SJCRH30 (cell line): ENCODE measurements around the gene PCED1B. TPM values are rescaled to one million over a fixed set of nuclear protein-coding genes. Genes with fewer than 3 reads are reported as not detected.
"Not testable (repeated sequence)": the region's sequence is repeated elsewhere in the genome, so short reads cannot be mapped to it uniquely, and the experiment has no call there.

Experiments used
- DNase-seq, 2 experiments: peaks; one replicate each; pipeline ENCODE4 v3.0.0-alpha.2; 2015 to 2020
- H3K27ac ChIP-seq: fragments of 250-450 bp; sonication (Bioruptor Pico); 2 replicates; pipeline ENCODE4 v1.5.1; 2020; ENCODE audit warnings: mild to moderate bottlenecking, moderate library complexity
- H3K27me3 ChIP-seq: fragments of 250-450 bp; sonication (Bioruptor Pico); 2 replicates; pipeline ENCODE4 v1.5.1; 2020; ENCODE audit warnings: mild to moderate bottlenecking, moderate library complexity
- H3K36me3 ChIP-seq: fragments of 250-450 bp; sonication (Bioruptor Pico); 2 replicates; pipeline ENCODE4 v1.5.1; 2020; ENCODE audit warnings: mild to moderate bottlenecking, moderate library complexity
- H3K4me1 ChIP-seq: fragments of 250-450 bp; sonication (Bioruptor Pico); 2 replicates; pipeline ENCODE4 v1.5.1; 2020; ENCODE audit warnings: mild to moderate bottlenecking, moderate library complexity
- H3K4me3 ChIP-seq: fragments of 250-450 bp; sonication (Bioruptor Pico); 2 replicates; pipeline ENCODE4 v1.5.1; 2020; ENCODE audit warnings: mild to moderate bottlenecking, moderate library complexity
- H3K9me3 ChIP-seq: fragments of 250-450 bp; sonication (Bioruptor Pico); replicated peaks from 2 replicates; pipeline ENCODE4 v1.5.1; 2020; ENCODE audit warnings: mild to moderate bottlenecking, moderate library complexity
- total RNA-seq: library from RNA; depleted of rRNA; stranded (reverse); fragments of >200 nt; shearing (Covaris generic); gene quantifications from 2 replicates; pipeline ENCODE4 v1.2.3, GENCODE V29; 2014

The PCED1B gene
- total RNA-seq, 1 experiment from 2014 or later, result not detected

- Histone ChIP-seq H3K27me3 (no peaks in the 10 kb centered on the region), H3K27ac (no peak overlapping the region), H3K9me3 (no peaks in the 10 kb centered on the region), H3K36me3 (no peaks in the 10 kb centered on the region), H3K4me1 (no peaks in the 10 kb centered on the region), H3K4me3 (no peak overlapping the region)
- DNase-seq, result no peak
These were observed 65.8 kb downstream of the PCED1B start for GRCh38 chr12:47145188-47145587.

DNA sequence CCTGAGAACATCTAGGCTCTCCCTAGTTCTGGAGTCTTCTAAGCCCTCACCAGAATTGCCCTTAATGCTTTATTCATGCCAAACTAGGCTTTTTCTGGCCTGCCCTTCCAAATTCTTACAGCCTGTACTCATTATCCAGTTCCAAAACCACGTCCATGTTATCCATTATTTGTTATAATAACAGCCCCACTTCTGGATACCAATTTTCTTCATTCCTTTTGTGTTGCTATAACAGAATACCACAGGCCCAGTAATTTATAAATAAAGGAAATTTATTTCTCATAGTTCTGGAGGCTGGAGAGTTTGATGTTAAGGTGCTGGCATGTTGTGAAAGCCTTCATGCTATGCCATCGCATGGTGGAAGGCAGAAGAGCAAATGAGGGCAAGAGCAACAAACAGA is 68.3 kb downstream of the PCED1B start:
- Histone ChIP-seq H3K9me3 (no peaks in the 10 kb centered on the region), H3K4me3 (no peak overlapping the region), H3K36me3 (no peaks in the 10 kb centered on the region), H3K4me1 (no peaks in the 10 kb centered on the region), H3K27ac (no peak overlapping the region), H3K27me3 (no peaks in the 10 kb centered on the region)
- no peak for DNase-seq

GRCh38 chr12:47149146-47149545 is 69.7 kb downstream of the PCED1B start:
- Histone ChIP-seq H3K9me3 (no peaks in the 10 kb centered on the region), H3K36me3 (no peaks in the 10 kb centered on the region), H3K27ac (no peak overlapping the region), H3K4me1 (no peaks in the 10 kb centered on the region), H3K27me3 (no peaks in the 10 kb centered on the region), H3K4me3 (no peak overlapping the region)
- no peak for DNase-seq

- no peak for DNase-seq
- Histone ChIP-seq H3K4me1 (no peaks in the 10 kb centered on the region), H3K4me3 (no peak overlapping the region), H3K27me3 (no peaks in the 10 kb centered on the region), H3K9me3 (no peaks in the 10 kb centered on the region), H3K27ac (no peak overlapping the region), H3K36me3 (no peaks in the 10 kb centered on the region)
These were observed 72.7 kb downstream of the PCED1B start for GRCh38 chr12:47152095-47152494.

- H3K4me1 ChIP-seq, result no peaks in the 10 kb centered on the region
- no peaks in the 10 kb centered on the region for H3K27me3 ChIP-seq
- H3K4me3 ChIP-seq, result no peak overlapping the region
- no peak for DNase-seq
- H3K9me3 ChIP-seq, result no peaks in the 10 kb centered on the region
- no peaks in the 10 kb centered on the region for H3K36me3 ChIP-seq
- H3K27ac ChIP-seq, result no peak overlapping the region
These were observed 76.2 kb downstream of the PCED1B start for GRCh38 chr12:47155457-47156166.

DNA sequence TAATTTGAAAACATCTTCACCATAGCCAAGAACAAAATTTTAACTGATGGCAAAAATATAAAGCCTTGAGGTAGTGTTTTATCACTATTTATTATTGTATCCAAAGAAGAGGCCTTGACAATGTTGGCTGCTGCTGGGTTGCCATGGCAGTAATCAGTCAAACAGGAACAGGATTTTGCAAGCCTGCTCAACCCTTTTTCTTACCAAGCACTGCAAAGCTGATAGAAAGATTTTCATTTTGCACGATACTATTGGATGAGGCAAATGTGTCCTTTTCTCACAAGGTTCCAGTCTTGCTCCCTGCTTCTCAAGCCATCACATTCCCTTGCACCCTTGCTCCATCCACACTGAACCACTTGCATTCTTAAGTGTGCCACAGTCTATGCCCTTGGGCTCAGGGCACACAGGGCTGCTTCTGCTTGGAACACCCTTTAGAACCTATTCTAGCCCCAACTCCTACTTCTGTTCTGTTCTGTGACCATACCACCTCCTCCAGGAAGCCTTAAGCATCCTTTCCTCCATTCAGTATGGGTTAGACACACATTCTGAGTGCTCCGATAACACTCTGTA is 76.8 kb downstream of the PCED1B start:
- no peak overlapping the region for H3K27ac ChIP-seq
- DNase-seq, result no peak
- no peaks in the 10 kb centered on the region for H3K4me1 ChIP-seq
- H3K9me3 ChIP-seq, result no peaks in the 10 kb centered on the region
- no peaks in the 10 kb centered on the region for H3K27me3 ChIP-seq
- H3K4me3 ChIP-seq, result no peak overlapping the region
- no peaks in the 10 kb centered on the region for H3K36me3 ChIP-seq

- H3K27ac ChIP-seq, result no peak overlapping the region
- no peaks in the 10 kb centered on the region for H3K36me3 ChIP-seq
- H3K9me3 ChIP-seq, result no peaks in the 10 kb centered on the region
- no peak for DNase-seq
- no peaks in the 10 kb centered on the region for H3K4me1 ChIP-seq
- H3K27me3 ChIP-seq, result no peaks in the 10 kb centered on the region
- H3K4me3 ChIP-seq, result no peak overlapping the region
These were observed 79.4 kb downstream of the PCED1B start for GRCh38 chr12:47158792-47159191.

GRCh38 chr12:47159348-47159747 is 79.9 kb downstream of the PCED1B start:
- H3K4me1 ChIP-seq, result no peaks in the 10 kb centered on the region
- DNase-seq, result no peak
- H3K27me3 ChIP-seq, result no peaks in the 10 kb centered on the region
- H3K36me3 ChIP-seq, result no peaks in the 10 kb centered on the region
- H3K9me3 ChIP-seq, result no peaks in the 10 kb centered on the region
- H3K4me3 ChIP-seq, result no peak overlapping the region
- no peak overlapping the region for H3K27ac ChIP-seq

- DNase-seq, result no peak
- Histone ChIP-seq H3K27me3 (no peaks in the 10 kb centered on the region), H3K4me1 (no peaks in the 10 kb centered on the region)
These were observed 81.2 kb downstream of the PCED1B start for GRCh38 chr12:47160316-47161244.

DNA sequence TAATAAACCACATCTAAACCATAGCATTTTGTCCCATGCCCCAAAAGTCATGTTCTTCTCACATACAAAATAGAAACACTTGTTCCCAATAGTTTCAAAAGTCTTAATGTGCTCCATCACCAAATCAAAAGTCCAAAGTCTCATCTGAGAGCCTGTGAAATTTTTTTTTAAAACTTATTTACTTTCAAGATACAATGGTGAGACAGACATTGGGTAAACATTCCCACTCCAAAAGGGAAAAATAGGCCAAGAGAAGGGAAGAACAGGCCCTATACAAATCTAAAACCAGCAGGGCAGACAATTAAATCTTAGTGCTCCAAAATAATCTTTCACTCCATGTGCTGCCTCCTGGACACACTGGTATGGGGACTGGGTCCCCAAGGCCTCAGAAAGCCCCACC is 84.7 kb downstream of the PCED1B start:
- DNase-seq, result no peak
- Histone ChIP-seq H3K4me1 (peaks cover 4% of the 10 kb centered on the region; the same call in 1 of the 2 replicates), H3K36me3 (no peaks in the 10 kb centered on the region), H3K27me3 (peaks cover 3% of the 10 kb centered on the region; the same call in 1 of the 2 replicates), H3K27ac (no peak overlapping the region), H3K4me3 (no peak overlapping the region), H3K9me3 (no peaks in the 10 kb centered on the region)

More at GRCh38 chr12:47160316-47161244, 81.2 kb downstream of the PCED1B start:
- H3K4me3 ChIP-seq, result no peak overlapping the region
- H3K9me3 ChIP-seq, result no peaks in the 10 kb centered on the region
- no peak overlapping the region for H3K27ac ChIP-seq
- H3K36me3 ChIP-seq, result no peaks in the 10 kb centered on the region

- Histone ChIP-seq H3K9me3 (no peaks in the 10 kb centered on the region), H3K4me3 (no peak overlapping the region), H3K36me3 (no peaks in the 10 kb centered on the region), H3K27me3 (peaks cover 3% of the 10 kb centered on the region; the same call in 1 of the 2 replicates), H3K27ac (no peak overlapping the region), H3K4me1 (peaks cover 4% of the 10 kb centered on the region; the same call in 1 of the 2 replicates)
- no peak for DNase-seq
These were observed 85.5 kb downstream of the PCED1B start for GRCh38 chr12:47164724-47165439.

DNA sequence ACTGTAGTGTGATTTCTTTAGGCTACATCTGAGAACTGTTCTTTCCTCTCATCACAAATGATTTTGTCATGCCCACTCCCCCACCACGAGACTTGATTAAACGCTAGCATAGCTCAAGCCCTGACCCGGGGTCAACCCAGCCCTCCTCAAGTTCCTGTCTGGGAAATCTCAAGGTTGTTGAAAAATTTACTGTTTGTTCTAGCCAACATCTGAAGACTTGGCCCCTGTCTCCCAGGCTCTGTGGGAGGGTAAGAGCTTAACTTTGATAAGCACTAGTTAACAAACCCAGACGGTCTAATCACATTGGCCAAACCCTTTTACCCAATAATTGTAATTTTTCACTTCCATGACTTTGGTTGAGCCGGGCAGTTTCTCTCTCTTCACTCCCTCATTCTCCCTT is 86.5 kb downstream of the PCED1B start:
- H3K9me3 ChIP-seq, result 0 out of 2 replicates have a peak, but pooled peaks cover 3% of the 10 kb centered on the region
- DNase-seq, result no peak
- H3K4me1 ChIP-seq, result peaks cover 4% of the 10 kb centered on the region; the same call in 1 of the 2 replicates
- no peak overlapping the region for H3K4me3 ChIP-seq
- H3K27ac ChIP-seq, result no peak overlapping the region
- peaks cover 3% of the 10 kb centered on the region; the same call in 1 of the 2 replicates for H3K27me3 ChIP-seq
- no peaks in the 10 kb centered on the region for H3K36me3 ChIP-seq

DNA sequence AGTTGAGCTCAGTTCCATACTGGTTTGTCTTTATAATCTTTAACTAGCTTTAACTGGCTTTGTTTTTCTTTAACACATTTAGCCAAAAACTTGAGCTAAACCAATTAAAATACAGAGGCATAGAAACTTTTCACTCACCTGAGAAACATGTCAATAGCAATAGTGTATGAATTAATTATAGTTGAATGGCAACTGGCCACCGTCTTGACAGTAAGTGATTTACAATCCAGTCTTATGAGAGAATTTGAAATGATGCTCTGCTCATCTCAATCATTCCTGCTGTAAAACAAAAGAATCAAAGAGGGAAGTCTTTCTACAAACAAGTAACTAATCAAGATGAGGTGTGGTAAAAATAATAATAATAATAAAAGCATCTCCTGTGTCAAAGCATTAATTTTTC is 86.9 kb downstream of the PCED1B start:
- Histone ChIP-seq H3K9me3 (0 out of 2 replicates have a peak, but pooled peaks cover 3% of the 10 kb centered on the region), H3K4me3 (no peak overlapping the region), H3K4me1 (peaks cover 4% of the 10 kb centered on the region; the same call in 1 of the 2 replicates), H3K27me3 (peaks cover 3% of the 10 kb centered on the region; the same call in 1 of the 2 replicates), H3K27ac (no peak overlapping the region), H3K36me3 (no peaks in the 10 kb centered on the region)
- no peak for DNase-seq

GRCh38 chr12:47170281-47170680 is 90.9 kb downstream of the PCED1B start:
- H3K4me1 ChIP-seq, H3K9me3 ChIP-seq, H3K4me3 ChIP-seq, DNase-seq, H3K36me3 ChIP-seq, H3K27ac ChIP-seq, H3K27me3 ChIP-seq: not testable (repeated sequence)
